AG04450 (cell line): ENCODE results near the gene LHFPL6. TPM values are rescaled to one million over a fixed set of nuclear protein-coding genes. Genes with fewer than 3 reads are reported as not detected.

Source experiments
- CTCF ChIA-PET: fragments of 300-600, 350-600 bp; formaldehyde crosslinking; extraction: SDS; loops from one replicate; lab custom pipeline; 2022; ENCODE audit warnings: antibody characterized with exemption, inconsistent platforms; lab: Charles Lee
- POLR2A ChIA-PET: fragments of 350-600 bp; formaldehyde crosslinking; extraction: SDS; loops from one replicate; lab custom pipeline; 2021; ENCODE audit warnings: antibody characterized with exemption, inconsistent platforms; lab: Yijun Ruan, JAX
- DNase-seq: peaks from one replicate; pipeline ENCODE4 v3.0.0-alpha.2; 2011; ENCODE audit warnings: low read depth, low spot score
- H3K27ac ChIP-seq: one replicate; pipeline ENCODE4 v1.5.1; 2012; ENCODE audit warnings: low read depth, low read length, control low read depth
- H3K27me3 ChIP-seq: one replicate; pipeline ENCODE4 v1.6.0; 2012; ENCODE audit warnings: low read length; ENCODE audit not compliant: control insufficient read depth, insufficient read depth
- H3K4me3 ChIP-seq: 2 replicates; pipeline ENCODE4 v1.5.1; 2011; ENCODE audit warnings: mild to moderate bottlenecking, low read depth, low read length, control low read depth
- H3K9me3 ChIP-seq: 2 replicates; pipeline ENCODE4 v1.5.1; 2012; ENCODE audit warnings: low read length; ENCODE audit not compliant: control insufficient read depth, insufficient read depth
- CTCF ChIP-seq: IDR thresholded peaks from 2 replicates; pipeline ENCODE4 v1.5.1; 2011; ENCODE audit warnings: low read depth, low read length, control low read depth, inconsistent platforms
- polyA plus RNA-seq: library from polyadenylated mRNA; depleted of rRNA; stranded (reverse); fragments of >200 nt; gene quantifications from 2 replicates; pipeline ENCODE4 v1.2.3, GENCODE V29; 2011

The LHFPL6 gene
- polyA plus RNA-seq, 1 experiment = 40.3 TPM

- DNase-seq = no peak
These were observed 151.1 kb downstream of the LHFPL6 start for GRCh38 chr13:39451860-39452301.

GRCh38 chr13:39451301-39451700 lies 151.7 kb downstream of the LHFPL6 start:
- POLR2A ChIA-PET = interaction anchor here (0.7 kb wide), 1 partner anchor 169 kb away, joined by 3 read pairs; no protein-coding TSS in a partner anchor

More at GRCh38 chr13:39451860-39452301, 151.1 kb downstream of the LHFPL6 start:
- Histone ChIP-seq H3K27me3 (no peaks in the 10 kb centered on the region), H3K4me3 (no peak overlapping the region), H3K9me3 (no peaks in the 10 kb centered on the region), H3K27ac (no peak overlapping the region)
- ChIA-PET POLR2A (interaction anchor here (0.7 kb wide), 1 partner anchor 170 kb away, joined by 3 read pairs; no protein-coding TSS in a partner anchor), CTCF (interaction anchor here (1.5 to 3.6 kb wide), 3 partner anchors 35 to 160 kb away, joined by 4 to 10 read pairs (median 7); no protein-coding TSS in a partner anchor)
- TF ChIP-seq CTCF = no peak

GRCh38 chr13:39450176-39450575 lies 152.8 kb downstream of the LHFPL6 start:
- TF ChIP-seq CTCF = no peak
- no peaks in the 10 kb centered on the region for H3K27me3 ChIP-seq
- no peak overlapping the region for H3K27ac ChIP-seq
- H3K4me3 ChIP-seq = no peak overlapping the region
- H3K9me3 ChIP-seq = no peaks in the 10 kb centered on the region
- POLR2A ChIA-PET = no interaction called here
- no peak for DNase-seq
- CTCF ChIA-PET = interaction anchor here (0.5 to 3.6 kb wide), 3 partner anchors 33 to 166 kb away, joined by 3 to 10 read pairs (median 3); no protein-coding TSS in a partner anchor

More at GRCh38 chr13:39451301-39451700, 151.7 kb downstream of the LHFPL6 start:
- Histone ChIP-seq H3K27ac (no peak overlapping the region), H3K9me3 (no peaks in the 10 kb centered on the region), H3K4me3 (no peak overlapping the region), H3K27me3 (no peaks in the 10 kb centered on the region)
- DNase-seq = no peak
- TF ChIP-seq CTCF = no peak
- CTCF ChIA-PET = interaction anchor here (1.5 to 3.6 kb wide), 3 partner anchors 34 to 161 kb away, joined by 4 to 10 read pairs (median 7); no protein-coding TSS in a partner anchor

- TF ChIP-seq CTCF = no peak
- POLR2A ChIA-PET = no interaction called here
- Histone ChIP-seq H3K9me3 (no peaks in the 10 kb centered on the region), H3K27me3 (no peaks in the 10 kb centered on the region), H3K4me3 (no peak overlapping the region), H3K27ac (no peak overlapping the region)
- DNase-seq = no peak
- CTCF ChIA-PET = interaction anchor here (3.6 kb wide), 1 partner anchor 163 kb away, joined by 10 read pairs; no protein-coding TSS in a partner anchor
These were observed 154.2 kb downstream of the LHFPL6 start for GRCh38 chr13:39448834-39449233.

GRCh38 chr13:39446865-39447264 lies 156.1 kb downstream of the LHFPL6 start:
- Histone ChIP-seq H3K27me3 (no peaks in the 10 kb centered on the region), H3K27ac (no peak overlapping the region), H3K4me3 (no peak overlapping the region), H3K9me3 (no peaks in the 10 kb centered on the region)
- POLR2A ChIA-PET = no interaction called here
- CTCF ChIA-PET = interaction anchor here (1.0 to 1.7 kb wide), 2 partner anchors 30 to 165 kb away, joined by 3 to 9 read pairs; no protein-coding TSS in a partner anchor
- TF ChIP-seq CTCF = no peak
- DNase-seq = no peak
